Neural cell (in vitro differentiated cells): ENCODE data around the gene SNHG17. TPM values are rescaled to one million over a fixed set of nuclear protein-coding genes. Genes with fewer than 3 reads are reported as not detected.
"Not testable (repeated sequence)": the region's sequence is repeated elsewhere in the genome, so short reads cannot be mapped to it uniquely, and the experiment has no call there.

ENCODE experiments used
- H2AFZ ChIP-seq: fragments of 200-600, 300-800 bp; sonication (generic), shearing (Covaris generic); 2 replicates; pipeline ENCODE4 v1.6.0; 2014; ENCODE audit warnings: low read depth, mild to moderate bottlenecking, antibody characterized with exemption, low read length, moderate library complexity
- H3F3A ChIP-seq: fragments of 200-600 bp; shearing (Covaris generic); 2 replicates; pipeline ENCODE4 v1.6.1; 2016; ENCODE audit warnings: mild to moderate bottlenecking, moderate library complexity, mixed read lengths, antibody characterized with exemption, low read length; ENCODE audit not compliant: insufficient read depth, poor library complexity, severe bottlenecking
- H3K27ac ChIP-seq: fragments of 200-600, 300-800 bp; sonication (generic), shearing (Covaris generic); 2 replicates; pipeline ENCODE4 v1.5.1; 2014; ENCODE audit warnings: mild to moderate bottlenecking, low read length, moderate library complexity
- H3K27me3 ChIP-seq: fragments of 300-800, 200-600 bp; sonication (generic), shearing (Covaris generic); 2 replicates; pipeline ENCODE4 v1.6.0; 2014; ENCODE audit warnings: mild to moderate bottlenecking, low read depth, low read length, moderate library complexity; ENCODE audit not compliant: insufficient read depth
- H3K36me3 ChIP-seq: fragments of 300-800, 200-600 bp; sonication (generic), shearing (Covaris generic); 2 replicates; pipeline ENCODE4 v1.5.1; 2014; ENCODE audit warnings: mild to moderate bottlenecking, antibody characterized with exemption, low read length, moderate library complexity; ENCODE audit not compliant: insufficient read depth
- H3K4me2 ChIP-seq: fragments of 300-800, 200-600 bp; sonication (generic), shearing (Covaris generic); 2 replicates; pipeline ENCODE4 v1.6.0; 2014; ENCODE audit warnings: mild to moderate bottlenecking, low read length
- H3K4me3 ChIP-seq: fragments of 300-800, 200-600 bp; sonication (generic), shearing (Covaris generic); 2 replicates; pipeline ENCODE4 v1.5.1; 2014; ENCODE audit warnings: mild to moderate bottlenecking, low read length, moderate library complexity
- H3K79me2 ChIP-seq: fragments of 200-600 bp; shearing (Covaris generic); replicated peaks from 2 replicates; pipeline ENCODE4 v1.6.0; 2014; ENCODE audit warnings: mild to moderate bottlenecking, low read length, moderate library complexity; ENCODE audit not compliant: insufficient read depth
- H3K9ac ChIP-seq: fragments of 300-800, 200-600 bp; sonication (generic), shearing (Covaris generic); 2 replicates; pipeline ENCODE4 v1.6.1; 2016; ENCODE audit warnings: mild to moderate bottlenecking, low read length, mixed read lengths
- H3K9me2 ChIP-seq: fragments of 200-600 bp; shearing (Covaris generic); 2 replicates; pipeline ENCODE4 v1.6.1; 2016; ENCODE audit warnings: mild to moderate bottlenecking, low read length, mixed read lengths; ENCODE audit not compliant: insufficient read depth
- H3K9me3 ChIP-seq: fragments of 200-600, 300-800 bp; sonication (generic), shearing (Covaris generic); 2 replicates; pipeline ENCODE4 v1.6.1; 2016; ENCODE audit warnings: mild to moderate bottlenecking, mixed run types, low read length, moderate library complexity, mixed read lengths
- H4K20me1 ChIP-seq: fragments of 200-600 bp; shearing (Covaris generic); 2 replicates; pipeline ENCODE4 v1.6.1; 2016; ENCODE audit warnings: mild to moderate bottlenecking, mixed run types; ENCODE audit not compliant: insufficient read depth
- CTCF ChIP-seq: fragments of 450-650 bp; IDR thresholded peaks from 2 replicates; pipeline ENCODE4 v1.5.1; 2014; ENCODE audit warnings: antibody characterized with exemption, mild to moderate bottlenecking, moderate library complexity; ENCODE audit not compliant: poor library complexity, severe bottlenecking
- EP300 ChIP-seq: fragments of 450-650 bp; conservative IDR thresholded peaks from 2 replicates; pipeline ENCODE4 v1.6.1; 2014; ENCODE audit warnings: antibody characterized with exemption, mild to moderate bottlenecking, moderate library complexity; ENCODE audit not compliant: poor library complexity, severe bottlenecking
- POLR2AphosphoS5 ChIP-seq: IDR thresholded peaks from 2 replicates; pipeline ENCODE4 v1.6.1; 2012
- RAD21 ChIP-seq: fragments of 450-650 bp; conservative IDR thresholded peaks from 2 replicates; pipeline ENCODE4 v1.6.1; 2014; ENCODE audit warnings: antibody characterized with exemption, mild to moderate bottlenecking, moderate library complexity
- REST ChIP-seq: IDR thresholded peaks from 2 replicates; pipeline ENCODE4 v1.6.1; 2012; ENCODE audit warnings: borderline replicate concordance
- SMC3 ChIP-seq: fragments of 450-650 bp; conservative IDR thresholded peaks from 2 replicates; pipeline ENCODE4 v1.6.1; 2014; ENCODE audit warnings: antibody characterized with exemption, mild to moderate bottlenecking, moderate library complexity; ENCODE audit not compliant: poor library complexity
- TAF1 ChIP-seq: IDR thresholded peaks from 2 replicates; pipeline ENCODE4 v1.6.1; 2012; ENCODE audit warnings: low read depth
- polyA plus RNA-seq: library from polyadenylated mRNA; depleted of rRNA; stranded (reverse); fragments of >200 nt; gene quantifications from 2 replicates; pipeline ENCODE4 v1.2.3, GENCODE V29; 2014

The SNHG17 gene
- polyA plus RNA-seq, 1 donor from 2014 or later = 23.1 TPM

- H3K36me3 ChIP-seq = no peaks in the 10 kb centered on the region
- H3K9ac ChIP-seq = no peak overlapping the region
- no peaks in the 10 kb centered on the region for H3F3A ChIP-seq
- H2AFZ ChIP-seq = no peak overlapping the region
- H3K4me3 ChIP-seq = no peak overlapping the region
- no peaks in the 10 kb centered on the region for H3K27me3 ChIP-seq
- H4K20me1 ChIP-seq = no peaks in the 10 kb centered on the region
- no peak overlapping the region for H3K4me2 ChIP-seq
- no peak for TF ChIP-seq RAD21
- no peak for TF ChIP-seq EP300
- TF ChIP-seq POLR2AphosphoS5 = no peak
- H3K79me2 ChIP-seq = no peaks in the 10 kb centered on the region
- no peaks in the 10 kb centered on the region for H3K9me3 ChIP-seq
- H3K27ac ChIP-seq = no peak overlapping the region
- no peaks in the 10 kb centered on the region for H3K9me2 ChIP-seq
These were observed 32.3 kb downstream of the SNHG17 start for GRCh38 chr20:38402816-38403215.

GRCh38 chr20:38402089-38402488 lies 33.0 kb downstream of the SNHG17 start:
- Histone ChIP-seq H3K9me2 (no peaks in the 10 kb centered on the region), H3K27ac (no peak overlapping the region), H3K9ac (no peak overlapping the region), H4K20me1 (no peaks in the 10 kb centered on the region), H3K4me2 (no peak overlapping the region), H3K36me3 (no peaks in the 10 kb centered on the region), H3K4me3 (no peak overlapping the region), H3K79me2 (no peaks in the 10 kb centered on the region), H2AFZ (no peak overlapping the region), H3K9me3 (no peaks in the 10 kb centered on the region), H3K27me3 (no peaks in the 10 kb centered on the region), H3F3A (no peaks in the 10 kb centered on the region)
- no peak for TF ChIP-seq REST
- no peak for TF ChIP-seq EP300
- no peak for TF ChIP-seq POLR2AphosphoS5
- no peak for TF ChIP-seq TAF1
- no peak for TF ChIP-seq RAD21
- TF ChIP-seq CTCF = no peak
- TF ChIP-seq SMC3 = no peak

GRCh38 chr20:38395751-38396395 lies 39.3 kb downstream of the SNHG17 start:
- H3K27me3 ChIP-seq, H4K20me1 ChIP-seq, H2AFZ ChIP-seq, H3K9me3 ChIP-seq, H3K36me3 ChIP-seq, H3K4me3 ChIP-seq, H3K9ac ChIP-seq, H3K79me2 ChIP-seq, H3K27ac ChIP-seq, H3K4me2 ChIP-seq, H3K9me2 ChIP-seq, H3F3A ChIP-seq: not testable (repeated sequence)
